Heart left ventricle (tissue), 13 donors: Measurements from ENCODE around the gene ITSN1.

ENCODE experiments used
- CTCF ChIP-seq, 12 donors: fragments of 200-600 bp; sonication (generic) in 4 of 12; IDR thresholded peaks; one replicate each; pipeline versions ENCODE4 v1.5.0 to v1.8.0; 2018 to 2022; ENCODE audit warnings: antibody characterized with exemption in 12 of 12, mild to moderate bottlenecking in 5 of 12
- POLR2A ChIP-seq, 2 donors: fragments of 450-650 bp; IDR thresholded peaks; one replicate each; pipeline ENCODE4 v1.6.1; 2017; ENCODE audit warnings: antibody characterized with exemption in 2 of 2, mild to moderate bottlenecking in 2 of 2, moderate library complexity in 2 of 2
- donor health status: ischemic (EF 13 %, LVEDD 7.1; RV severe dilation, severe dysfunction).
- donor health status: DM: no; HTN: yes; CAD: no.
- donor health status: DM: no; HTN: no; CAD: no.
- donor health status: ischemic (EF 25% LVEDD 6.9; RV normal size, moderate dysfunction).
- donor health status: ischemic (EF 25% LVEDD 5.7; RV mildly dilated, moderate dysfunction).
- donor health status: ischemic (EF 35%, LVEDD 5.7; RV mildly dilated, moderate dysfunction).
- donor health status: nonischemic (EF 11% LVEDD 7.7; RV severe dilation, severe dysfunction).
- donor health status: DM: yes; HTN: yes; CAD: no.
- donor health status: PGD.
- donor health status: ischemic (EF 29% LVEDD 5.4; RV normal size, mild dysfunction).
- donor health status: nonischemic (EF 23%, LVEDD 6.1; RV moderate dilation, normal function).

- TF ChIP-seq POLR2A (IDR thresholded peaks at IDR 0.05) (no peak), CTCF (IDR thresholded peaks at IDR 0.05) (no peak)
Observed at GRCh38 chr21:33835920-33836319, 193.6 kb downstream of the ITSN1 start.
